ENCODE data around the gene MACROD2.

The MACROD2 gene

DNA sequence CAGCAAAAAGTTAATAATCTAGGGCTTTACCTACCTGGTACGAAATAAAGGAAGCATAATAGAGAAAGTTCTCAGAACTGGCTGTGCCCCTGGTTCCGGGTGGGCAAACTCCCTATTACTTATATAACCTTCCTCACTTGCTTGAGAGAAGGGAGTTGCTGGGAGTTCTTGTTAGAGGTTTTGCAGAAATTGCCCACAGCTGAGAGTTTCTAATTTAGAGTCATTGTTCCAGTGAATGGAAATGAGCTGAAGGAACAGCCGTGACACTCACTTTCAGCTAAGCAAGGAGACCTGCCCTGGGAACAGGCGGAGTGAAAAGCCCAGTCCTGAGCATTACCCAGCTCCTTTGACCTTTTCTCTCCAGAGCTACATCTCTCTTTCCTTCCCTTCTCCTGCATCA, 936.7 kb downstream of the MACROD2 start:
- TF ChIP-seq, protein P1, sequence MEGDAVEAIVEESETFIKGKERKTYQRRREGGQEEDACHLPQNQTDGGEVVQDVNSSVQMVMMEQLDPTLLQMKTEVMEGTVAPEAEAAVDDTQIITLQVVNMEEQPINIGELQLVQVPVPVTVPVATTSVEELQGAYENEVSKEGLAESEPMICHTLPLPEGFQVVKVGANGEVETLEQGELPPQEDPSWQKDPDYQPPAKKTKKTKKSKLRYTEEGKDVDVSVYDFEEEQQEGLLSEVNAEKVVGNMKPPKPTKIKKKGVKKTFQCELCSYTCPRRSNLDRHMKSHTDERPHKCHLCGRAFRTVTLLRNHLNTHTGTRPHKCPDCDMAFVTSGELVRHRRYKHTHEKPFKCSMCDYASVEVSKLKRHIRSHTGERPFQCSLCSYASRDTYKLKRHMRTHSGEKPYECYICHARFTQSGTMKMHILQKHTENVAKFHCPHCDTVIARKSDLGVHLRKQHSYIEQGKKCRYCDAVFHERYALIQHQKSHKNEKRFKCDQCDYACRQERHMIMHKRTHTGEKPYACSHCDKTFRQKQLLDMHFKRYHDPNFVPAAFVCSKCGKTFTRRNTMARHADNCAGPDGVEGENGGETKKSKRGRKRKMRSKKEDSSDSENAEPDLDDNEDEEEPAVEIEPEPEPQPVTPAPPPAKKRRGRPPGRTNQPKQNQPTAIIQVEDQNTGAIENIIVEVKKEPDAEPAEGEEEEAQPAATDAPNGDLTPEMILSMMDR (IDR thresholded peaks at IDR 0.05; ENCODE audit: borderline replicate concordance, insufficient read depth, low read depth, low read length), result no peak
- H3K4me3 ChIP-seq (ENCODE audit: low read depth, low read length), result no peak overlapping the region

DNA sequence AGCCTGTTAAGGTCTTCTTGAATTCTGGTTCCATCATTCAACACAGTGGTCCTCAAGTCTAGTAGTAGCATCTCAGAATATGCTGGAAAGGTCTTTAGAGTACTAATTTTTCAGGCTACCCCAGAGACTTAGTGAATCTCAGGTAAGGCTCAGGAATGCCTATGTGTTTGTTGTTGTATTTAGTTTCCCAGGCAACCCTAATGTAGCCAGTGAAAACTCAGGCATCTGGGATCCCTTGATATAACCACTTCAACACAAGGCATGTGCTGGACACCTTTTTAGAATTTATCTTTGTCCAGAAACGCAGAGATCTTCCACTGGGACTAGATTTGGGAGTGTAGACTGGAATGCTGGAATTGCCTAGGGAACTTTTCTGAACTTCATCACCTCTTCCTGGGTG, 940.0 kb downstream of the MACROD2 start:
- TF ChIP-seq, protein P1 (IDR thresholded peaks at IDR 0.05; ENCODE audit: borderline replicate concordance, insufficient read depth, low read depth, low read length), result no peak
- no peak overlapping the region for H3K4me3 ChIP-seq (ENCODE audit: low read depth, low read length)

DNA sequence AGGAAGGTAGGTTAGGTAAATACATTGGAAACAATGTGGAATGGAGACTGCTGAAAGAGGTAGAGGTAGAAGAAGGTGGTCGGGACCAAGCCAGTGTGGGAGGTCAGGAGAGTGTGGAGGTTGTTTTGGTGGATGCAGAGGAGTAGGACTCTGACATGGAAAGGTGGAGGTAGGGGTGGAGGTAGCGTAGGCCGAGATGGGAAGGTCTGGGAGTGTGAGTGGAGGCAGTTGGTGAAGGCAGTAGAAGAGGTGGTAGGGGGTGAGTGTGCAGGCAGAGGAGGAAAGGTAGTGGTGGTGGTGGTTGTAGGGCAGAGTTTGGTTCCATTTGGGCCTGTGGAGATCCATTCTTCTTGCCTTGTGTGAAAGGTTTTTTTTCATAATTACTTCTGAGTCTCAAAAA, 941.7 kb downstream of the MACROD2 start:
- TF ChIP-seq, protein P1 (IDR thresholded peaks at IDR 0.05; ENCODE audit: borderline replicate concordance, insufficient read depth, low read depth, low read length), result no peak
- H3K4me3 ChIP-seq (ENCODE audit: low read depth, low read length), result no peak overlapping the region

DNA sequence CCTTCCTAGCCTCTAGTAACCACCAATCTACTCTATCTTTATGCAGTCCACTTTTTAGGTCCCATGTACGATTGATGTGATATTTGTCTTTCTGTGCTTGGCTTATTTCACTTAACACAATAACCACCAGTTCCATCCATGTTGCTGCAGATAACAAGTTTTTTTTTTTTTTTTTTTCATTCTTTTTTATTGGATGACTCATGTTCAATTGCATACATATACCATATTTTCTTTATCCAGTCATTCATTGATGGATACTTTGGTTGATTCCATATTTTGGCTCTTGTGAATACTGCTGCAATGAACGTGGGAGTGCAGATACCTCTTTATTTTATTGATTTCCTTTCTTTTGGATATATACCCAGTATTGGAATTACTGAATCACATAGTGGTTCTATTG, 942.5 kb downstream of the MACROD2 start:
- TF ChIP-seq, protein P1 (IDR thresholded peaks at IDR 0.05; ENCODE audit: borderline replicate concordance, insufficient read depth, low read depth, low read length), result no peak
- H3K4me3 ChIP-seq (ENCODE audit: low read depth, low read length), result no peak overlapping the region

DNA sequence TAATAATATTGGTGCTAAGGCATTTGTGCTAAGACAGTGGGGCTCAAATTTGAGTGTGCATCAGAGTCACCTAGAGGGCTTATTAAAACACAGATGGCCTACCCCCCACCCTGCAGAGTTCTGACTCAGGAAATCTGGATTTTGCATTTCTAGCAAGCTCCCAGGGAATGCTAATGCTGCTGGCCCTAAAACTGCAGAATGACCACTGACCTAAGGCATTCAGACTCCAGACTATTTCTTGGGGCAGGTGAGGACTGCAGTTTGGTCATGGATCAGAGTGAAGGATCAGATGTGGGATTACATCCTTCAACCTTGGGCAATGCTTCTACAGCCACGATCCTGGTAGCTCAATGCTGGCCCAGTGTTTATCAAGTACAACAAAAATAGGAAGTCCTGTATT, 952.2 kb downstream of the MACROD2 start:
- H3K4me3 ChIP-seq (ENCODE audit: low read depth, low read length), result no peak overlapping the region
- TF ChIP-seq, protein P1 (IDR thresholded peaks at IDR 0.05; ENCODE audit: borderline replicate concordance, insufficient read depth, low read depth, low read length), result no peak

DNA sequence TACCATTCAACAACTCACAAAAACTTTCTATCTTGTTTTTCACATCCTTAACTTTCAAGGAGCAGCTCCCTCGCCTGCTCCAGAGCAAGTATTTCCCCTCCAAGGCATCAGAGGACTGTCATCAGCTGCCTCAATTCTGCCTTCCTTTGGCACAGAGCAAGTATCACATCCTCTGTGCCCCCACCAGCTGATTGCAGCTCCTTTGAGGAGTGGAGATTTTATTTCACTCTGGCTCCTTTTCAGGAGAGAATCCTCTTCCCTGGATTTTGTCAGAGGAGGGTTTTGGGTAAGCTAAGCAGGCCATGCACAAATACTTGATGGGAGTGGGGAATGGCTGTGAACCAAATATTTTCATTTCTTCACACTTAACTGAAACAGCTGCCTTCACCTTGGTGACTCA, 952.6 kb downstream of the MACROD2 start:
- no peak overlapping the region for H3K4me3 ChIP-seq (ENCODE audit: low read depth, low read length)
- TF ChIP-seq, protein P1 (IDR thresholded peaks at IDR 0.05; ENCODE audit: borderline replicate concordance, insufficient read depth, low read depth, low read length), result no peak

DNA sequence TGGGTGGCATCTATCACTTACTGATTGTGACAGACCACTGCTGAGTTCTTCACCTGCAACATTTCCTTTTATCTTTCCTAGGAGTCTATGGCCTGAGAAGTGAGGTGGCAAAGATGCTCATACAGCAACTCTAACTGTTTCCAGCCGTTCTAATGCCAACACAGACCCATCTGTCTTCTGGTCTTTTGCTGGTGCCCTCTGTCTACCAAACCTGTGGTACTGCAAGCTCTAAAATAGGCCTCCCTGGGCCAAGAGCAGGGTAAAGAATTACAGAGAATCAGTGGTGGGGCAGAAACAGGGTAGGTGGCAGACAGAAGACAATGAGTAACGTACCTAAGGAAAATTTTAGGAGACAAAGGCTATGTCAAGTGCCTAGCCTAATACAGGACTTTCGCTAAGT, 953.1 kb downstream of the MACROD2 start:
- TF ChIP-seq, protein P1 (IDR thresholded peaks at IDR 0.05; ENCODE audit: borderline replicate concordance, insufficient read depth, low read depth, low read length), result no peak
- no peak overlapping the region for H3K4me3 ChIP-seq (ENCODE audit: low read depth, low read length)

All from GM12875 (cell line).